Duodenal mucosa (tissue), 2 donors: ENCODE data around the gene SRGAP1.

ENCODE experiments used
- H3K27ac ChIP-seq: one replicate; pipeline ENCODE4 v1.7.0; 2013; ENCODE audit warnings: low read depth, low read length
- H3K27me3 ChIP-seq, 2 donors: one replicate each; pipeline ENCODE4 v1.7.0; 2013; ENCODE audit warnings: low read length in 2 of 2, control low read depth in 1 of 2; ENCODE audit not compliant: insufficient read depth in 2 of 2, control insufficient read depth in 1 of 2
- H3K36me3 ChIP-seq, 2 donors: one replicate each; pipeline ENCODE4 v1.7.0; 2013; ENCODE audit warnings: low read length in 2 of 2, control low read depth in 1 of 2; ENCODE audit not compliant: insufficient read depth in 2 of 2, control insufficient read depth in 1 of 2
- H3K4me1 ChIP-seq, 2 donors: one replicate each; pipeline ENCODE4 v1.7.0; 2013; ENCODE audit warnings: low read length in 2 of 2, control low read depth in 1 of 2; ENCODE audit not compliant: insufficient read depth in 2 of 2, control insufficient read depth in 1 of 2
- H3K4me3 ChIP-seq, 2 donors: one replicate each; pipeline ENCODE4 v1.7.0; 2013; ENCODE audit warnings: low read length in 2 of 2, low read depth in 1 of 2
- H3K9ac ChIP-seq, 2 donors: one replicate each; pipeline ENCODE4 v1.7.0; 2013; ENCODE audit warnings: low read length in 2 of 2, low read depth in 1 of 2
- H3K9me3 ChIP-seq, 2 donors: one replicate each; pipeline ENCODE4 v1.7.0; 2013; ENCODE audit warnings: low read length in 2 of 2, control low read depth in 1 of 2; ENCODE audit not compliant: control insufficient read depth in 1 of 2

SRGAP1 gene

DNA sequence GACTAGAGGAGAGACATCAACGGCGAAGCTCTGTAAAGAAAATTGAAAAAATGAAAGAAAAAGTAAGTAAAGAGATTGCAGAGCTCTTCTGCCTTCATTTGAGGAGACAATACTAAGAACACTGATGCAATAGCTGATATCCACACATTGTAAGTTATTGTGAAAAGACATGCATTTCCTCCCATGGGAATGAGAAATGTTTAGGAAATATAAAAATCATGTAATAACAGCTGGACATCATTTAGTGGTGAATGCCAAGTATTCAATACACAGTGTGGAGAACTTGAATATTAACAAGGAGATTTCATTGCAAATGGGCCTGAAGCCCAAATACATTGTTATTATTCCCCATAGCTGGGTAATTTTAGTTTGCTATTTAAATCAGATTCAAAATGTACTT, 198.4 kb downstream of the SRGAP1 start:
- no peak overlapping the region for H3K9ac ChIP-seq
- no peak overlapping the region for H3K4me3 ChIP-seq
- no peak overlapping the region for H3K27ac ChIP-seq

DNA sequence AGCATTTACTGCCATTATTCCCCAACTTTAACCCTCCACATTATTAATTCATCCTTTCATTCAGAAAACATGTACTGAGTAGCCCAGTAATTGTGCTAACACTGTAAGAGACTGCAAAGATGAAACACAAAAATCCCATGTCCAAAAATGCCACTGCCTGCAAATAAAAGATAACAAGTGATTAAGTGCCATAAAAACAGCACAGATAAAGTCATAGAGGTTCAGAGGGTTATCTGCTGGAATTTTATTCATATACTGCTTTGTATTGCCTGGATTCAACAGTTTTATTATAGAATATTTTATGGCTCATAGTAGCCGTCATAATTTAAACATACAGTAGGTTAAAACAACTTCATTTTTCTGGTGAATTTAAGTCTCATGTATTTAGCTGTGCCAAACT, 199.7 kb downstream of the SRGAP1 start:
- peaks cover 0 to 3% of the 10 kb centered on the region in 2 donors for H3K36me3 ChIP-seq
- no peak overlapping the region for H3K9ac ChIP-seq

More for the DNA sequence above, 198.4 kb downstream of the SRGAP1 start:
- Histone ChIP-seq H3K36me3 (peaks cover 0 to 3% of the 10 kb centered on the region in 2 donors), H3K27me3 (no peaks in the 10 kb centered on the region), H3K9me3 (no peaks in the 10 kb centered on the region), H3K4me1 (peaks cover 0 to 22% of the 10 kb centered on the region in 2 donors)

DNA sequence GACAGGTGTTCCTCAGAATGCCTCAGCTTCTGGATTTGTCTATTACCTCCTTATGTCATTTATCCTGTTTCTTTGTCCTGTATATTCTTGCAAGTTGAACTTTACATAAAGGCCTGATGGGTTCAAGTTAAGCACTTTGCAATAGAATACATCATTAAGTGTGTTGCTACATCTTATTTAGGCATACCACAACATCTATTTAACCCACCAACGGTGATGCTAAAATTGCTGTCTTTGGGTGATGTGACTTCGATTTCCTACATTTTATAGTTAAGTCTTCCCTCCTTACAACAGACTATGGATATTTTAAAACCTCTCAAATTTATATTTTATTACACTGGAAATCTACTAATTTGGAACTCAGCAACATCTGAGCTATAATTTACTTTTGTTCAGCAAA, 206.6 kb downstream of the SRGAP1 start:
- Histone ChIP-seq H3K27me3 (no peaks in the 10 kb centered on the region), H3K4me1 (peaks cover 0 to under 1% of the 10 kb centered on the region in 2 donors), H3K9ac (no peak overlapping the region), H3K4me3 (no peak overlapping the region), H3K36me3 (peaks cover 0 to 3% of the 10 kb centered on the region in 2 donors), H3K9me3 (no peaks in the 10 kb centered on the region), H3K27ac (no peak overlapping the region)

More for the DNA sequence above, 199.7 kb downstream of the SRGAP1 start:
- H3K9me3 ChIP-seq, result no peaks in the 10 kb centered on the region
- no peak overlapping the region for H3K27ac ChIP-seq
- H3K4me3 ChIP-seq, result no peak overlapping the region
- no peaks in the 10 kb centered on the region for H3K27me3 ChIP-seq
- H3K4me1 ChIP-seq, result peaks cover 0 to 19% of the 10 kb centered on the region in 2 donors

DNA sequence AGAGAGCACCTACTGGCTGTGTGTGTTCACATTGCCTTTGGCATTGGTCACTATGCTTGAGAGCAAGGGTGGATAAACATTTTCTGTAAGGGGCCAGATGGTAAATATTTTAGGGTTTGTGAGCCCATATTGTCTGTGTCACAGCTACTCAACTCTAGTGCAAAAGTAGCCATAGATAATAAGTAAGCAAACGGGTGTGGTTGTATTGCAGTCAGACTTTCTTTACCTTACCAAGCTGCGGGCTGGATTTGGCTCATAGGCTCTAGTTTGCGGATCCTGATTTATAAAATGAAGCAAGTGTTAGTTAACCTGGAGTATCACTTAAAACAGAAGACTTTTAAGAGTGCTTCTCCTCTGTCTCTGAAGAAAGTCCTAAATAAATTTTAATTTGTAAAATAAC, 208.6 kb downstream of the SRGAP1 start:
- H3K4me3 ChIP-seq, result no peak overlapping the region
- no peak overlapping the region for H3K9ac ChIP-seq
- H3K9me3 ChIP-seq, result no peaks in the 10 kb centered on the region
- no peaks in the 10 kb centered on the region for H3K36me3 ChIP-seq
- H3K4me1 ChIP-seq, result peaks cover 0 to 10% of the 10 kb centered on the region in 2 donors
- no peak overlapping the region for H3K27ac ChIP-seq
- no peaks in the 10 kb centered on the region for H3K27me3 ChIP-seq

DNA sequence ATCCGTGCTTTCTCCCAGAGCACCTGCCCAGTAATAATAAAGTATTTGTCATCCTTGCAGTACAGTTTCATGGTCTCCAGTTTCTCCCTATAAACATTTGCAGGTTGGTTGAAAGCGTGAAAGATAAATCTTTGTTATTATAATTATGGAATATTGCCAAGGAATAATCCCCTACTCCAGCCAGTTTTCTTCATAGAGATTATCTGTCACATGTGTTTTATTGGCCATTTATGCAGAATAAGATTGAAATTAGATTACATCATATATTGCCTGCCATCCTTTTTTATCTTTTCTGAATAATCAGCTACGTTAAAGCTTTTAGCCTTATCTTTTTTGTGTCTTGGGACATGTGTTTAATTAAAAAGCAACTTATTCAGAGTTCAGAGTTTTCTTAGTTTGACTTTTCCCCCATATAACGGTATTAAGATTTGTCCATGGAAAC, 209.6 kb downstream of the SRGAP1 start:
- Histone ChIP-seq H3K27me3 (no peaks in the 10 kb centered on the region), H3K27ac (no peak overlapping the region), H3K4me1 (peaks cover 0 to 10% of the 10 kb centered on the region in 2 donors), H3K9ac (no peak overlapping the region), H3K4me3 (no peak overlapping the region), H3K36me3 (no peaks in the 10 kb centered on the region), H3K9me3 (no peaks in the 10 kb centered on the region)

DNA sequence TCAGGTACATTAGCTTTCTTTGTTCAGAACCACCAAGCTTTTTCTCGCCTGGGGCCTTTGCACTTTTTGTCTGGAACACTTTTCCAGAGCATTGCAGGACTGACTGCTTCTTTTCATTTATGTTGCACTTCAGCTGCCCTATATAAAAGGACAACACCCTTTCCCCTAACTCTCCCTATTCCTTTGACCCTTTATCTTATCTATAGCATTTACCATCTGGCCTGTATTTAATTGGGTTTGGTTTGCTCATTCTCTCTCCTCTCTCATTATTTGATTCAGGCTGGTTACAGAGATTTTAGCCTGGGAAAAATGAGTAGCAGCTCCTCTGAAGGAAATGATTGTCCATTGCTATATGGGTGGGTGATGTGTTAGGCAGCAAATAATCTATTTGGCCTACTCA, 212.2 kb downstream of the SRGAP1 start:
- Histone ChIP-seq H3K9me3 (no peaks in the 10 kb centered on the region), H3K27ac (no peak overlapping the region), H3K4me3 (no peak overlapping the region), H3K36me3 (no peaks in the 10 kb centered on the region), H3K9ac (no peak overlapping the region), H3K27me3 (no peaks in the 10 kb centered on the region), H3K4me1 (peaks cover 0 to 10% of the 10 kb centered on the region in 2 donors)

DNA sequence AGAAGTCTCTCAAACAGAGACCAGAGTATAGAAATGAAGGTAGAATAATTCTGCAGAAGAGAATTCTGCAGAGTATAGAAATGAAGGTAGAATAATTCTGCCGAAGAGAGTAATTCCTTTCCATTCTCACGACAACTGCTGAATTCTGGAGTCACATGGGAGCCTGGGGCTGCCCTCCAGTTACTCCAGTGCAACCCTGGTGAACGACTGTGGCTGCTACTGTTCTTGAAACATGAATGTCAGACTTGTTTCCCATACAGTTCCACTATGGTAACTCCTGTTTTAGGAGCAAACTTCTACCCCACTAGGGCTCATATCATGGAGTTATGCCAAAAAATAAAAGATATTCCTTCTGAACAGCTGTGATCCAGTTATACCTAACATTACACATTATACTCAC, 213.2 kb downstream of the SRGAP1 start:
- peaks cover 0 to 10% of the 10 kb centered on the region in 2 donors for H3K4me1 ChIP-seq
- no peak overlapping the region for H3K27ac ChIP-seq
- H3K36me3 ChIP-seq, result no peaks in the 10 kb centered on the region
- no peaks in the 10 kb centered on the region for H3K9me3 ChIP-seq
- no peaks in the 10 kb centered on the region for H3K27me3 ChIP-seq
- H3K4me3 ChIP-seq, result no peak overlapping the region
- H3K9ac ChIP-seq, result no peak overlapping the region

DNA sequence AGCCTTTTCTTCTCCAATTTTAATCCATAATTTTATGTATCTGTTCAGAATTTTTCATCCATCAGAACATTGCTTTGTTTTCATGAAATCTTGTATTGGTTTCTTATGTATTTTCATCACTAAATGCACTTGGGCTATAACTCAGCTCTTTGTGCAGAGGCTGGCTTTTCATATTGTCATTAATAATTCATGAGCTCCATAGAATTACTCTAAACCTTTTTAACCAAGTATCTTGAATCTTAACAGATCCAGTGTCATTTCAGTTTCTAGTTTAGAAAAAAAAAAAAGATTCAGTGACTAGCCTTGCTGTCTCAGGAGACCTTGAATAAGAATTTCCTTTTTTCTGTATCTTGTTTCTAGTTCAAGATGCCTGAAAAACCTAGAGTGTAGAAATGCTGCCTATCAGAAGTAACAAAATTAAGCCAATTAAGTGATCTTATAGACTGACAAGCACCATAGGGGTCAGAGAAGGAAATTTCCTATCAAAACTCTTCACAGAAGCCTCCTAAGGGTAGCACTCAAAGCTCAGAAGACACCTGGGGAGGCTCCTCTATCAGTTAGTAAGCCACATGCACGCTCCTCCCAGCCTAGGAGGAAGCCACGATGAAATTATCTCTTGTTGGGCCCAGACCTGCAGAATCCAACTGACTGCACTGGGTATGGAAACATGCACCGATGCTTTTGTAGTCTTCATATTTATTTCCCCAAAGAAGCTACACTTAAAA, 214.2 kb downstream of the SRGAP1 start:
- no peak overlapping the region for H3K4me3 ChIP-seq
- H3K9ac ChIP-seq, result no peak overlapping the region
- no peak overlapping the region for H3K27ac ChIP-seq
- no peaks in the 10 kb centered on the region for H3K9me3 ChIP-seq
- no peaks in the 10 kb centered on the region for H3K27me3 ChIP-seq
- peaks cover 0 to 10% of the 10 kb centered on the region in 2 donors for H3K4me1 ChIP-seq
- H3K36me3 ChIP-seq, result no peaks in the 10 kb centered on the region

DNA sequence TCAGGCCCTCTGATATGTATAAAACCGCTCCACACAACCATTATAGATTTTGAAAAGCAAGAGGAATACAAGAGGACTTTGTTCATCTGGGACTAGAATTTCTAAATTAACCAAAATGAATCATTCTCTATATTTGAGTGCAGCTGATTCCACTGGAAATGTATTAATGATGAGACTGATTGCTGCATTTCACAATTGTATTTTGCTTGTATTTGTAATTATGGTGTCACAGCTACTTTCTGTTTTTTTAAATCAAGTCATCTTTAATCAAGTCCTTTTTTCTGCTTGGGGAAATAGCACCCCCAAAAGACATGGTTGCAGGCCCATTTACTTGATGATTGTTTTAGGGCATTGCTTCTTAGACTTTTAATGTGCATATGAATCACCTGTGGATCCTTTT, 215.2 kb downstream of the SRGAP1 start:
- Histone ChIP-seq H3K36me3 (peaks cover 3 to 4% of the 10 kb centered on the region in 2 donors), H3K27me3 (no peaks in the 10 kb centered on the region), H3K4me3 (no peak overlapping the region), H3K27ac (no peak overlapping the region), H3K4me1 (peaks cover 0 to 10% of the 10 kb centered on the region in 2 donors), H3K9ac (no peak overlapping the region), H3K9me3 (no peaks in the 10 kb centered on the region)

DNA sequence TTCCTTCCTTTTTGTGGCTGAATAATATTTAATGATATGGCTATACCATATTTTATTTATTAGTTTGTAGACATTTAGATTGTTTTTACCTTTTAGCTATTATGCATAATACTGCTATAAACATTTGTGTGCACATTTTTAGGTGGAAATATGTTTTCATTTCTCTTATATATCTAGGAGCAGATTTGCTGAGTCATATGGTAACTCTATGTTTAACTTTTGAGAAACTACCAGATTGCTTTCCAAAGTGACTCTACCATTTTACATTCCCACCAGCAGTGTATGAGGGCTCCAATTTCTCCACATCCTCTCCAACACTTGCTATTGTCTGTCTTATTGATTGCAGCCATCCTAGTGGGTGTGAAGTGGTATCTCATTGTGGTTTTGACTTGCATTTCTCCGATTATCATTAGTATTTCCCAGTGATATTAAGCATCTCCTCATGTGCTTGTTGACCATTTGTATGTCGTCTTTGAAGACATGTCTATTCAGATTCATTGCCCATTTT, 217.4 kb downstream of the SRGAP1 start:
- Histone ChIP-seq H3K4me3 (no peak overlapping the region), H3K4me1 (peaks cover 0 to under 1% of the 10 kb centered on the region in 2 donors), H3K36me3 (peaks cover 9 to 12% of the 10 kb centered on the region in 2 donors), H3K27ac (no peak overlapping the region), H3K9me3 (no peaks in the 10 kb centered on the region), H3K27me3 (no peaks in the 10 kb centered on the region), H3K9ac (no peak overlapping the region)
